Astrocyte of the spinal cord (primary cell): ENCODE measurements around the gene MET.
A peak's percentile ranks its signal among the peaks of the same experiment; 100 is the strongest.

ENCODE experiments used
- DNase-seq: peaks from one replicate; pipeline ENCODE4 v3.0.0; 2011; ENCODE audit warnings: low read depth, low spot score
- H3K4me3 ChIP-seq: 2 replicates; pipeline ENCODE4 v1.5.1; 2011; ENCODE audit warnings: low read depth, mild to moderate bottlenecking, low read length, moderate library complexity
- CTCF ChIP-seq: IDR thresholded peaks from 2 replicates; pipeline ENCODE4 v1.5.1; 2012; ENCODE audit warnings: low read depth, mild to moderate bottlenecking, low read length, inconsistent platforms
- in situ Hi-C: cut with HindIII; loops from 2 replicates; pipeline ENCODE4 v1.10.0; 2017; ENCODE audit warnings: low sequenced_read_pairs

MET gene

GRCh38 chr7:116708248-116708647, 36.3 kb downstream of the MET start:
- DNase-seq: peak; percentile 51
- no peak overlapping the region for H3K4me3 ChIP-seq
- in situ Hi-C loops: no loop called here
- TF ChIP-seq CTCF: no peak

- no peak for TF ChIP-seq CTCF
- no peak overlapping the region for H3K4me3 ChIP-seq
- no peak for DNase-seq
- in situ Hi-C loops: no loop called here
These were observed 36.9 kb downstream of the MET start for GRCh38 chr7:116708861-116709260.

- TF ChIP-seq CTCF: no peak
- DNase-seq: no peak
- no peak overlapping the region for H3K4me3 ChIP-seq
- in situ Hi-C loops: no loop called here
These were observed 37.3 kb downstream of the MET start for GRCh38 chr7:116709336-116709735.

- in situ Hi-C loops: no loop called here
- no peak overlapping the region for H3K4me3 ChIP-seq
- TF ChIP-seq CTCF: no peak
- DNase-seq: no peak
These were observed 38.9 kb downstream of the MET start for GRCh38 chr7:116710764-116711452.

GRCh38 chr7:116711790-116712189, 39.8 kb downstream of the MET start:
- H3K4me3 ChIP-seq: no peak overlapping the region

GRCh38 chr7:116713500-116713899, 41.5 kb downstream of the MET start:
- no peak overlapping the region for H3K4me3 ChIP-seq
- TF ChIP-seq CTCF: no peak
- in situ Hi-C loops: no loop called here
- no peak for DNase-seq

More at GRCh38 chr7:116711790-116712189, 39.8 kb downstream of the MET start:
- no peak for DNase-seq
- in situ Hi-C loops: no loop called here
- TF ChIP-seq CTCF: no peak
